Fibroblast of lung (primary cell): ENCODE measurements around the gene TMEM74B. TPM values are rescaled to one million over a fixed set of nuclear protein-coding genes. Genes with fewer than 3 reads are reported as not detected.

ENCODE experiments used
- DNase-seq, 2 donors: peaks; one replicate each; pipeline versions ENCODE4 v3.0.0 to v3.0.0-alpha.2; 2010; ENCODE audit warnings: low read depth in 2 of 2
- H2AFZ ChIP-seq: 2 replicates; pipeline ENCODE4 v1.5.1; 2012; ENCODE audit warnings: low read length, control low read depth, inconsistent platforms
- H3K27ac ChIP-seq: 2 replicates; pipeline ENCODE4 v1.5.1; 2011; ENCODE audit warnings: low read length, control low read depth; ENCODE audit not compliant: insufficient read depth
- H3K27me3 ChIP-seq: 2 replicates; pipeline ENCODE4 v1.5.1; 2011; ENCODE audit warnings: mild to moderate bottlenecking, low read length; ENCODE audit not compliant: control insufficient read depth, insufficient read depth
- H3K36me3 ChIP-seq: 2 replicates; pipeline ENCODE4 v1.5.1; 2011; ENCODE audit warnings: low read length; ENCODE audit not compliant: control insufficient read depth, insufficient read depth
- H3K4me1 ChIP-seq: 2 replicates; pipeline ENCODE4 v1.5.1; 2011; ENCODE audit warnings: low read length; ENCODE audit not compliant: control insufficient read depth, insufficient read depth; ENCODE audit errors: extremely low read depth
- H3K4me2 ChIP-seq: 2 replicates; pipeline ENCODE4 v1.5.1; 2011; ENCODE audit warnings: low read length, control low read depth; ENCODE audit not compliant: insufficient read depth; ENCODE audit errors: extremely low read depth
- H3K4me3 ChIP-seq, 4 experiments: fragments of 200-600 bp in 1 of 4; sonication (generic) in 1 of 4; replicated peaks in 1 of 4; 2 replicates each; pipeline ENCODE4 v1.5.1; 2011 to 2016; ENCODE audit warnings: low read length in 4 of 4, low read depth in 3 of 4, mild to moderate bottlenecking in 3 of 4, control low read depth in 2 of 4, inconsistent platforms in 1 of 4, mixed read lengths in 1 of 4; ENCODE audit not compliant: insufficient read depth in 1 of 4; ENCODE audit errors: control extremely low read depth in 1 of 4
- H3K79me2 ChIP-seq: 2 replicates; pipeline ENCODE4 v1.5.1; 2012; ENCODE audit warnings: mild to moderate bottlenecking, low read length, inconsistent platforms; ENCODE audit not compliant: control insufficient read depth, insufficient read depth
- H3K9ac ChIP-seq: 2 replicates; pipeline ENCODE4 v1.5.1; 2011; ENCODE audit warnings: mild to moderate bottlenecking, low read length, control low read depth; ENCODE audit not compliant: insufficient read depth
- H3K9me3 ChIP-seq: 2 replicates; pipeline ENCODE4 v1.5.1; 2012; ENCODE audit warnings: low read depth, low read length; ENCODE audit not compliant: control insufficient read depth, insufficient read depth
- H4K20me1 ChIP-seq: 2 replicates; pipeline ENCODE4 v1.5.1; 2011; ENCODE audit warnings: low read length; ENCODE audit not compliant: control insufficient read depth, insufficient read depth; ENCODE audit errors: extremely low read depth
- CTCF ChIP-seq, 2 donors: IDR thresholded peaks in 1 of 2; conservative IDR thresholded peaks in 1 of 2; 1 replicate in 1 of 2; 2 replicates in 1 of 2; pipeline ENCODE4 v1.5.1; 2011 to 2012; ENCODE audit warnings: low read length in 2 of 2, control low read depth in 1 of 2, inconsistent platforms in 1 of 2, low read depth in 1 of 2, mild to moderate bottlenecking in 1 of 2
- EZH2 ChIP-seq: IDR thresholded peaks from 2 replicates; pipeline ENCODE4 v1.5.1; 2012; ENCODE audit warnings: low read length, control low read depth, mild to moderate bottlenecking; ENCODE audit errors: missing control alignments
- polyA plus RNA-seq, 2 donors: library from polyadenylated mRNA; depleted of rRNA in 1 of 2; stranded (reverse) in 1 of 2; unstranded in 1 of 2; fragments of >200 nt; gene quantifications; 2 replicates each; pipeline ENCODE4 v1.2.1, GENCODE V29; 2011 to 2012; ENCODE audit warnings: missing spikeins in 1 of 2
- total RNA-seq: library from RNA; depleted of rRNA; stranded (reverse); fragments of >200 nt; gene quantifications from 2 replicates; pipeline ENCODE4 v1.2.1, GENCODE V29; 2014

The TMEM74B gene
- total and polyA plus RNA-seq, 2 donors (not counting 1 experiment from before 2014, with no cell fraction given): not detected

DNA sequence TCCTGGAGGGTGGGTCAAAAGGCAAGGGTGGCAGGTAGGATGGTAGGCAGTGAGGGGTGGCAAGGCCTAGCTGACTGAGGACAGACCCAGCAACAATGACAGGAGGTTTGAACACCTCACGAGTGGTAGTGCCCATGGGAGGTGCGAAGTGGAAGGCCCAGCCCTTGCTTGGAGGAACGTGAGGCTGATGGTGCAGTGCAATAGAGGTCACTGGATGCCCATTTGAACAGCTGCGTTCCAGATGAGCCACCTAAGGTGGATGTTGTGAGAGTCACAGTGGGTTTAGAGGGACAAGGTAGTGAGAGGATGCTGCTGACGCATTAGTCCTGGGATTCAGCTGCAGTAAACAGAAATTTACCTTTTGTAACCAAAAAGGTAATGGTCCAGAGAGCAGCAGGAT is 15.6 kb downstream of the TMEM74B start:
- Histone ChIP-seq H3K9me3 (no peaks in the 10 kb centered on the region), H3K27me3 (no peaks in the 10 kb centered on the region), H3K4me2 (no peak overlapping the region), H3K27ac (no peak overlapping the region), H3K79me2 (no peaks in the 10 kb centered on the region), H3K9ac (no peak overlapping the region), H3K4me1 (no peaks in the 10 kb centered on the region), H2AFZ (no peak overlapping the region), H4K20me1 (no peaks in the 10 kb centered on the region), H3K36me3 (peaks cover 17% of the 10 kb centered on the region), H3K4me3 (no peak overlapping the region)
- no peak for TF ChIP-seq CTCF (conservative IDR thresholded peaks at IDR 0.05 in 1 of 2, IDR thresholded peaks at IDR 0.05 in 1 of 2; ENCODE audit: low read depth in 1 of 2, low read length in 2 of 2)
- TF ChIP-seq EZH2: no peak
- no peak for DNase-seq

DNA sequence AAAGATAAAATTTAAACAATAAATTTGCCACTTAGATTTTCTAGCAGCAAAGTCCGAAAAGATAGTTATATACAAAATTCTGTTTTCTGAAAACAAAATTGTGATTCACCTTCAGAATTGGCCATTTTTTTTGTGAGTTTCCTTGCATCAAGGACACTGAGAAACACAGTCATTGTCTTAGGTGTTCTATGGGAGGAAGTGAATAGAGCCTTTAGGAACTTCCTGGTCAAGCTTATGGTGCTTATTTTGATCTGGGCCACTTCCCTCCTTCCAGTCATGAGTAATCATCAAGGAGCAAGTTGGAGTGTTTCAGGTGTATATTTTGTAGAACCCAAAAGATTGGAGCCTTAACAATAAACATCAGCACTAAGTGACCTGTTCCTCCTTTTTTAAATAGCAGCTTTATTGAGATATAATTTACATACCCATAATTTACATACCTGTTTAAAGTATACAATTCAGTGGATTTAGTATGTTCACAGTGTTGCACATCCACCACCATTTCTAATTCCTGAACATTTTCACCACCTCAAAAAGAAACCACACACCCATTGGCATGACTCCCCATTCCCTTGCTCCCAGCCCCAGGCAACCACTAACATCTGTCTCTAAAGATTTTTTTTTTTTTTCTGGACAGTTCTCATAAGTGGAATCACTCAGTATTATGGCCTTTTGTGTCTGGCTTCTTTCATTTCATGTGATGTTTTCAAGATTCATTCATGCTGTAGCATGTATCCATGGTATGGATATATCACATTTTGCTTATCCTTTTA is 17.6 kb downstream of the TMEM74B start:
- H3K36me3 ChIP-seq: peaks cover 19% of the 10 kb centered on the region
- H3K4me2 ChIP-seq: no peak overlapping the region
- no peak overlapping the region for H3K9ac ChIP-seq

GRCh38 chr20:1165941-1166340 is 18.8 kb downstream of the TMEM74B start:
- DNase-seq: no peak
- TF ChIP-seq CTCF (conservative IDR thresholded peaks at IDR 0.05 in 1 of 2, IDR thresholded peaks at IDR 0.05 in 1 of 2; ENCODE audit: low read depth in 1 of 2, low read length in 2 of 2) (no peak), EZH2 (no peak)
- Histone ChIP-seq H3K4me3 (no peak overlapping the region), H3K4me1 (no peaks in the 10 kb centered on the region), H3K9ac (no peak overlapping the region), H4K20me1 (no peaks in the 10 kb centered on the region), H3K9me3 (no peaks in the 10 kb centered on the region), H3K79me2 (no peaks in the 10 kb centered on the region), H2AFZ (no peak overlapping the region), H3K27ac (no peak overlapping the region), H3K27me3 (no peaks in the 10 kb centered on the region), H3K36me3 (peaks cover 23% of the 10 kb centered on the region), H3K4me2 (no peak overlapping the region)

More for the DNA sequence above, 17.6 kb downstream of the TMEM74B start:
- no peaks in the 10 kb centered on the region for H4K20me1 ChIP-seq
- H3K9me3 ChIP-seq: no peaks in the 10 kb centered on the region
- H3K27me3 ChIP-seq: no peaks in the 10 kb centered on the region
- TF ChIP-seq EZH2 (no peak), CTCF (conservative IDR thresholded peaks at IDR 0.05 in 1 of 2, IDR thresholded peaks at IDR 0.05 in 1 of 2; ENCODE audit: low read depth in 1 of 2, low read length in 2 of 2) (no peak)
- H2AFZ ChIP-seq: no peak overlapping the region
- H3K79me2 ChIP-seq: no peaks in the 10 kb centered on the region
- DNase-seq: no peak
- H3K27ac ChIP-seq: no peak overlapping the region
- no peak overlapping the region for H3K4me3 ChIP-seq
- no peaks in the 10 kb centered on the region for H3K4me1 ChIP-seq
